Upper lobe of left lung (tissue), 6 donors: Measurements from ENCODE around the gene KRT32. TPM values are rescaled to one million over a fixed set of nuclear protein-coding genes. Genes with fewer than 3 reads are reported as not detected.
"Not testable (repeated sequence)": the region's sequence is repeated elsewhere in the genome, so short reads cannot be mapped to it uniquely, and the experiment has no call there.

Experiments used
- ATAC-seq, 2 donors: fragments of 200-7000 bp; cut with Tn5 transposase; one replicate each; pipeline ENCODE4 v1.9.1; 2022; ENCODE audit warnings: mild to moderate bottlenecking in 2 of 2, moderate library complexity in 2 of 2; ENCODE audit not compliant: low FRiP score in 2 of 2
- DNase-seq, 2 donors: peaks; one replicate each; pipeline ENCODE4 v3.0.0-alpha.2; 2019 to 2020
- H3K27ac ChIP-seq, 4 donors: fragments of 200-600 bp; sonication (generic); one replicate each; pipeline ENCODE4 v1.5.1; 2016 to 2019
- H3K27me3 ChIP-seq, 4 donors: fragments of 200-600 bp; sonication (generic); one replicate each; pipeline ENCODE4 v1.5.1; 2017 to 2019
- H3K36me3 ChIP-seq, 4 donors: fragments of 200-600 bp; sonication (generic); one replicate each; pipeline ENCODE4 v1.5.1; 2016 to 2019
- H3K4me1 ChIP-seq, 4 donors: fragments of 200-600 bp; sonication (generic); one replicate each; pipeline ENCODE4 v1.5.1; 2018 to 2019
- H3K4me3 ChIP-seq, 4 donors: fragments of 200-600 bp; sonication (generic); one replicate each; pipeline ENCODE4 v1.5.1; 2017 to 2019; ENCODE audit warnings: mild to moderate bottlenecking in 2 of 4, moderate library complexity in 1 of 4
- H3K9me3 ChIP-seq, 4 donors: fragments of 200-600 bp; sonication (generic); one replicate each; pipeline ENCODE4 v1.5.1; 2018 to 2019
- EP300 ChIP-seq, 4 donors: sonication (generic); formaldehyde crosslinking; IDR thresholded peaks; one replicate each; pipeline ENCODE4 v1.5.1; 2017; ENCODE audit warnings: antibody characterized with exemption in 4 of 4, control low read depth in 2 of 4
- POLR2A ChIP-seq, 4 donors: fragments of 450-650 bp; IDR thresholded peaks; one replicate each; pipeline ENCODE4 v1.5.1; 2016 to 2017; ENCODE audit warnings: antibody characterized with exemption in 4 of 4, mild to moderate bottlenecking in 2 of 4
- POLR2AphosphoS5 ChIP-seq, 2 donors: sonication (generic); formaldehyde crosslinking; IDR thresholded peaks; one replicate each; pipeline ENCODE4 v1.5.1; 2017; ENCODE audit warnings: antibody characterized with exemption in 2 of 2
- WGBS, 2 donors: methylation state at CpG; one replicate each; pipeline ENCODE4 v1.1.5; 2017 to 2018; 5-methylcytosine and 5-hydroxymethylcytosine counted together
- total RNA-seq, 6 donors: library from RNA; depleted of rRNA in 4 of 6; stranded (reverse); fragments of >200 nt in 4 of 6; gene quantifications; one replicate each; pipeline versions ENCODE4 v1.1.0 to v1.2.1, GENCODE V29; 2016 to 2021
- TF ChIP-seq, protein P1 (sequence below), 6 experiments: fragments of 450-650 bp in 4 of 6; fragments of 200-600 bp in 2 of 6; sonication (generic) in 2 of 6; IDR thresholded peaks; one replicate each; pipeline ENCODE4 v1.5.1; 2016 to 2019; ENCODE audit warnings: antibody characterized with exemption in 6 of 6
- donor health status: DM: no; HTN: no; CAD: no; lungs with moderate emphysema.
- donor health status: DM: no; HTN: yes; CAD: no; lungs with severe emphysema.

The KRT32 gene
- total RNA-seq, 6 donors from 2014 or later, result not detected

- H3K27ac ChIP-seq, result no peak overlapping the region
- no peaks in the 10 kb centered on the region for H3K9me3 ChIP-seq
- no peak overlapping the region for H3K4me3 ChIP-seq
- ATAC-seq, result no peak
- TF ChIP-seq, protein P1, sequence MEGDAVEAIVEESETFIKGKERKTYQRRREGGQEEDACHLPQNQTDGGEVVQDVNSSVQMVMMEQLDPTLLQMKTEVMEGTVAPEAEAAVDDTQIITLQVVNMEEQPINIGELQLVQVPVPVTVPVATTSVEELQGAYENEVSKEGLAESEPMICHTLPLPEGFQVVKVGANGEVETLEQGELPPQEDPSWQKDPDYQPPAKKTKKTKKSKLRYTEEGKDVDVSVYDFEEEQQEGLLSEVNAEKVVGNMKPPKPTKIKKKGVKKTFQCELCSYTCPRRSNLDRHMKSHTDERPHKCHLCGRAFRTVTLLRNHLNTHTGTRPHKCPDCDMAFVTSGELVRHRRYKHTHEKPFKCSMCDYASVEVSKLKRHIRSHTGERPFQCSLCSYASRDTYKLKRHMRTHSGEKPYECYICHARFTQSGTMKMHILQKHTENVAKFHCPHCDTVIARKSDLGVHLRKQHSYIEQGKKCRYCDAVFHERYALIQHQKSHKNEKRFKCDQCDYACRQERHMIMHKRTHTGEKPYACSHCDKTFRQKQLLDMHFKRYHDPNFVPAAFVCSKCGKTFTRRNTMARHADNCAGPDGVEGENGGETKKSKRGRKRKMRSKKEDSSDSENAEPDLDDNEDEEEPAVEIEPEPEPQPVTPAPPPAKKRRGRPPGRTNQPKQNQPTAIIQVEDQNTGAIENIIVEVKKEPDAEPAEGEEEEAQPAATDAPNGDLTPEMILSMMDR (IDR thresholded peaks at IDR 0.05), result no peak
- TF ChIP-seq POLR2A (IDR thresholded peaks at IDR 0.05), result no peak
- no peak for TF ChIP-seq POLR2AphosphoS5 (IDR thresholded peaks at IDR 0.05)
- WGBS, 2 donors, result 79 to 82% methylated on average over 7 of the region's 7 CpGs
- no peaks in the 10 kb centered on the region for H3K4me1 ChIP-seq
- H3K36me3 ChIP-seq, result no peaks in the 10 kb centered on the region
- peak in 1 of 2 donors; percentile 38 for DNase-seq
- H3K27me3 ChIP-seq, result no peaks in the 10 kb centered on the region
These were observed 29.9 kb downstream of the KRT32 start for GRCh38 chr17:41437254-41437653.

GRCh38 chr17:41434415-41434814, 32.8 kb downstream of the KRT32 start:
- no peak overlapping the region for H3K4me3 ChIP-seq
- H3K27me3 ChIP-seq, result no peaks in the 10 kb centered on the region
- ATAC-seq, result no peak
- WGBS, 2 donors, result 57% methylated on average over 4 to 5 of the region's 5 CpGs
- no peaks in the 10 kb centered on the region for H3K9me3 ChIP-seq
- no peaks in the 10 kb centered on the region for H3K4me1 ChIP-seq
- H3K36me3 ChIP-seq, result no peaks in the 10 kb centered on the region
- no peak overlapping the region for H3K27ac ChIP-seq
- DNase-seq, result no peak
- TF ChIP-seq, protein P1 (IDR thresholded peaks at IDR 0.05), result no peak
- no peak for TF ChIP-seq EP300 (IDR thresholded peaks at IDR 0.05)
- TF ChIP-seq POLR2A (IDR thresholded peaks at IDR 0.05), result no peak
- TF ChIP-seq POLR2AphosphoS5 (IDR thresholded peaks at IDR 0.05), result no peak

- H3K36me3 ChIP-seq, result no peaks in the 10 kb centered on the region
- no peaks in the 10 kb centered on the region for H3K27me3 ChIP-seq
- H3K4me3 ChIP-seq, result no peak overlapping the region
- no peaks in the 10 kb centered on the region for H3K4me1 ChIP-seq
- ATAC-seq, result no peak
- H3K9me3 ChIP-seq, result no peaks in the 10 kb centered on the region
- TF ChIP-seq EP300 (IDR thresholded peaks at IDR 0.05) (no peak), POLR2A (IDR thresholded peaks at IDR 0.05) (no peak), POLR2AphosphoS5 (IDR thresholded peaks at IDR 0.05) (no peak)
- TF ChIP-seq, protein P1 (IDR thresholded peaks at IDR 0.05), result no peak
- 51 to 62% methylated on average over 4 of the region's 4 CpGs for WGBS, 2 donors
- no peak overlapping the region for H3K27ac ChIP-seq
- no peak for DNase-seq
These were observed 33.2 kb downstream of the KRT32 start for GRCh38 chr17:41434005-41434404.

DNA sequence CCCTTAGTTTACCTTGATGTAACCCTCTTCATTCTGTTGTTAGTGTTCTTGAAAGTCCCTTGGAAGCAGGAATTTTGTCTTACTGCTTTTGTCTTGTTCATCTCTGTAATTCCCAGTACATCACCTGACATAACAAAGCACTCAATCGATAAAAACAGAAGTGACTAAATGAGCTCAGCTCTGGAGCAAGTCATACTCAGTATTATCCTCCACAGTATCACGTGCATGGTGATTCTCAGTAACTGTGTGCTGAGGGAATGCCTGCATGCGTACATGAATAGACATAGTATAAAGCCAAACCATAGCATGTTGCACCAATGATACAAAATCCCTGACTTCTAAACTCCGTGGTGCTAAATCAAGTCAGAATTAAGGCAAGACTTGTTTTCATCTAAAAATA, 33.6 kb downstream of the KRT32 start:
- Histone ChIP-seq H3K27ac (no peak overlapping the region), H3K36me3 (no peaks in the 10 kb centered on the region), H3K27me3 (no peaks in the 10 kb centered on the region), H3K9me3 (no peaks in the 10 kb centered on the region), H3K4me3 (no peak overlapping the region), H3K4me1 (no peaks in the 10 kb centered on the region)
- no peak for DNase-seq
- TF ChIP-seq POLR2AphosphoS5 (IDR thresholded peaks at IDR 0.05) (no peak), POLR2A (IDR thresholded peaks at IDR 0.05) (no peak), EP300 (IDR thresholded peaks at IDR 0.05) (no peak)
- TF ChIP-seq, protein P1 (IDR thresholded peaks at IDR 0.05), result no peak
- ATAC-seq, result no peak
- WGBS, 2 donors, result 63 to 70% methylated on average over 4 of the region's 4 CpGs

GRCh38 chr17:41430376-41430775, 36.8 kb downstream of the KRT32 start:
- H3K36me3 ChIP-seq, H3K27ac ChIP-seq, H3K4me3 ChIP-seq, H3K4me1 ChIP-seq, H3K27me3 ChIP-seq, ATAC-seq, H3K9me3 ChIP-seq, DNase-seq: not testable (repeated sequence)
- WGBS, 2 donors, result 86 to 87% methylated on average over 9 of the region's 9 CpGs
